HG03575 (cell line): Measurements from ENCODE around the gene APOD.
"Not testable (repeated sequence)": the region's sequence is repeated elsewhere in the genome, so short reads cannot be mapped to it uniquely, and the experiment has no call there.

Experiments used
- ATAC-seq: cut with Tn5 transposase; IDR thresholded peaks from one replicate; pipeline ENCODE4 v1.9.1; 2021; ENCODE audit not compliant: unreplicated experiment, insufficient number of reproducible peaks, low FRiP score; ENCODE audit errors: extremely low read depth

Gene APOD

GRCh38 chr3:195619591-195620369 lies 36.0 kb upstream of the APOD start:
- ATAC-seq = not testable (repeated sequence)

GRCh38 chr3:195617784-195618659 lies 34.3 kb upstream of the APOD start:
- ATAC-seq = not testable (repeated sequence)

DNA sequence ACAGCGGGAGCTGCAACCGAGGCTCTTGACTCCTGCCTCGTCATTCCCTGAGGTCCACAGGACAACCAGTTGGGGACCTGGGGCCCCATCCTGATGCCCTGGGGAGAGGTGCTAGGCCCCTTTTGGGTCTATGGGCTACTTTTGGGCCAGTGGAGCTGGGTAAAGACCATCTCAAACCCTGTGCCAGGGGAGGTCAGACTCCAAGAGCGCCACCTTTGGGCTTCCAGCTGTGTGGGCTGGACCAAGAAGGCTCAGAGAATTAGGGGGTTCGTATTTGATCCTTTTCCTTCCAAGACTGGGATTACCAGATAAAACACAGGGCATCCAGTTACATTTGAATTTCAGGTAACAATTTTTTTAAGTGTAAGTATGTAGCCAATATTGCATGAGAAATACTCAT lies 33.4 kb upstream of the APOD start:
- not testable (repeated sequence) for ATAC-seq

DNA sequence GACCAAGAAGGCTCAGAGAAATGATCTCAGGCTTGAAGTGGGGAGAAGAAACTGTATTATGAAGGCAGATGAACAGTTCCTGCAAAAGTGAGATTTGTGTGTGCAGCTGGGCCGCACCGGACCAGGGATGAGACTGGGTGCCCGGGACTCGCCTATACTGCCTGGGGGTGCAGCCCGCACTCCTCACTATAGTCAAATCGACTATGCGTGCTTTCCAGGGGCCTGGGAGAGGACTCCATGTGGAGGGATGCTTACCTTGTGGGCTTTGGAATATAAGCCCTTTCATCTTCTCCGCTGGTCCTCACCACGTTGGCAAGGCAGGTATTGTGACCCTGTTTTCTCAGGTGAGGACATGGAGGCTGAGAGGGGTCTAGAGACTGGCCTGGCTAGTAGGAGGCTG lies 32.9 kb upstream of the APOD start:
- no peak for ATAC-seq

- not testable (repeated sequence) for ATAC-seq
Measured at GRCh38 chr3:195615952-195616537, 32.3 kb upstream of the APOD start.

DNA sequence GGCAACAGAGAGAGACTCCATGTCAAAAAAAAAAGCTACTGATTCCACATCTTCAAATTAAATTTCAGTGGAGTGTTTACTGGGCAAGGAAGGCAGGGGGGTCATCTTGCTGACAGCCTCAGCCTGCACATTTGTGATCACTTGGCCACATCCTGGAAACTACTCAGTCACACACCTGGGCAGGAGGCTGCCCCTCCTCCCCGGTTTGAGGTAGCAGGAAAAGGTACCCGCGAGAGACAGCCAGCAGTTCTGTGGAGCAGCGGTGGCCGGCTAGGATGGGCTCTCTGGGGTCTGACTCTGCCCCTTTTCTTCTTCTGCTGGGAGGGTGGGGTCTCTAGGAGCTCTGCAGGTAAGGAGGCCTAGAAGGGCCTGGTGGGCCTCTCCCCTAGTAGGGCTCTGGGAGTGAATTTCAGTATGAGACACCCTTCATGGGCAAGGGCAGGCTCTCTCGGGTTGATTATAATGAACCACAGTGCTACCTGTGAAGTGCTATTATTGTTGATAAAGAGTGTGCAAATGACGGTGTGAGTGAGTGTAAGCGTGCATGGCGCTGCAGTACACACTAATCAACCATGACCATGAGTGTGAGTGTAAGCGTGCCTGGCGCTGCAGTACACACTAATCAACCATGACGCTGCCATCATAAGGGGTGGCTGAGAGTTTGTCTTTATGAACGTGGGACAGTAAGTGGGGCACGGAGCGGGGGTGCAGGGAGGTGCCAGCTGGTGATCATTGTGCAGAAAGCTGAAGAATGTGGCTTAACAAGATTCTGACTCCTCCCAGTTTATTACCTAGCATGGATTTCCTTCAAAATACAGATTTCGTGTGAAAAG lies 31.1 kb upstream of the APOD start:
- ATAC-seq = not testable (repeated sequence)

- no peak for ATAC-seq
Measured at GRCh38 chr3:195613468-195614069, 29.8 kb upstream of the APOD start.

GRCh38 chr3:195612075-195612800 lies 28.5 kb upstream of the APOD start:
- no peak for ATAC-seq

DNA sequence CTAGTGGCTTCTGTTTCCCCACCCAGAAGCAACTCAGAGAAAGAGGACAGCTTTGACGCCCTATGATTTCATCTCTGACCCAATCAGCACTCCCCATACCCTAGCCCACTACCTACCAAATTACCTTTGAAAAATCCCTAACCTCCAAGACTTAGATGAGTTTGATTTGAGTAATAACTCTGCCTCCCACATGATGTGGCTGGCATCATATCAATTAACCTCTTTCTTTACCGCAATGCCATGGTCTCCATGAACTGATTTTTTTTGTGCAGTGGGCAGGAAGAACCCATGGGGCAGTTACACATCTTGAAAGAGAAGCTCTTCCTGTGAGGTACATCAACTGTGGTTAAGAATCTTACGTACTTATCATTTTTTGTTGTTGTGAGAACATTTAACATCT lies 25.5 kb upstream of the APOD start:
- ATAC-seq = no peak

DNA sequence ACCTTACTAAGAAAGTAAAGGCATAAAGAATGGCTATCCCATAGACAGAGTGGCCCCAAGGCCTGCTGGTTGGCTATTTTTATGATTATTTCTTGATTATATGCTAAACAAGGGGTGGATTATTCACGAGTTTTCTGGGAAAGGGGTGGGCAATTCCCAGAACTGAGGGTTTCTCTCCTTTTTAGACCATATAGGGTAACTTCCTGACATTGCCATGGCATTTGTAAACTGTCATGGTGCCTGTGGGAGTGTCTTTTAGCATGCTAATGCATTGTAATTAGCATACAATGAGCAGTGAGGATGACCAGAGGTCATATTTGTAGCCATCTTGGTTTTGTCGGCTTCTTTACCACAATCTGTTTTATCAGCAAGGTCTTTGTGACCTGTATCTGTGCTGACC lies 18.0 kb upstream of the APOD start:
- ATAC-seq = not testable (repeated sequence)

DNA sequence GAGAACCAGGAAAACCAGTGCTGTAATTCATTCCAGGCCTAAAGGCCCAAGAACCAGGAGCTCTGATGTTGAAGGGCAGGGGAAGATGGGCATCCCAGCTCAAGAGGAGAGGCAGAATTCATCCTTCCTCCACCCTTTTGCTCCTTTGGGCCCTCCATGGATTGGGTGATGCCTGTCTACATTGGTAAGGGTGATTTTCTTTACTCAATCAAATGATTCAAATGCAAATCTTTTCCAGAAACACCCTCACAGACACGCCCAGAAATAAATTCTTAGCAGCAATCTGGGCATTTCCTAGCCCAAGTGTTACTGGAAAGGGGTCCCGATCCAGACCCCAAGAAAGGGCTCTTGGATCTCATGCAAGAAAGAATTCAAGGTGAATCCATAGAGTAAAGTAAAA lies 17.6 kb upstream of the APOD start:
- no peak for ATAC-seq

- ATAC-seq = not testable (repeated sequence)
Measured at GRCh38 chr3:195599926-195600325, 16.2 kb upstream of the APOD start.

GRCh38 chr3:195599516-195599915 lies 15.8 kb upstream of the APOD start:
- ATAC-seq = not testable (repeated sequence)

DNA sequence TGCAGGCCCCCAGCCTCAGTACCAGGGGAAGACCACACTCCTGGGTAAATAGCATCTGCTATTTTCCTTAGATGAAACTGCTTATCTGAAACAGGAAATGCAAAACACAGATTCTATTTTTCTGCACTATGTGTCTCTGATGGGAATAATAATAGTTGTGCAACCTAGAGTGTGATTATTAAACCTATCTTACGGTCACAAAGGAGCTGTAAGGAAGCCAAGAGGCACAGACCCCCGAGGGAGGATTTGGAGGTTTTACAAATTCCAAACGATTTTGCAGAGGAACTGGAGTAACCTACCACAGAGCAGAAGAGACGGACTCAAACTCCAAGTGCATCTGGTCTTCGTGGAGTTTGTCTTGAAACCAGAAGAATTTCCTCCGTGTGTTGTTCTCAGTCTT lies 14.1 kb upstream of the APOD start:
- ATAC-seq = no peak

GRCh38 chr3:195597229-195597628 lies 13.5 kb upstream of the APOD start:
- no peak for ATAC-seq

GRCh38 chr3:195596765-195597171 lies 13.0 kb upstream of the APOD start:
- no peak for ATAC-seq

GRCh38 chr3:195595785-195596531 lies 12.2 kb upstream of the APOD start:
- ATAC-seq = no peak
